Tibial nerve (tissue), 4 donors: ENCODE measurements around the gene FHOD1. TPM values are rescaled to one million over a fixed set of nuclear protein-coding genes. Genes with fewer than 3 reads are reported as not detected.

Experiments
- DNase-seq, 2 donors: peaks; one replicate each; pipeline ENCODE4 v3.0.0-alpha.2; 2019; ENCODE audit warnings: low spot score in 2 of 2
- H3K27ac ChIP-seq, 4 donors: fragments of 200-600 bp; sonication (generic) in 3 of 4; one replicate each; pipeline ENCODE4 v1.5.1; 2017 to 2019; ENCODE audit warnings: mild to moderate bottlenecking in 1 of 4
- H3K27me3 ChIP-seq, 2 donors: fragments of 200-600 bp; sonication (generic) in 1 of 2; one replicate each; pipeline versions ENCODE4 v1.5.1 to v1.6.0; 2017 to 2019
- H3K36me3 ChIP-seq, 3 donors: fragments of 200-600 bp; sonication (generic); one replicate each; pipeline ENCODE4 v1.5.1; 2018 to 2019
- H3K4me1 ChIP-seq, 4 donors: fragments of 200-600 bp; sonication (generic) in 3 of 4; one replicate each; pipeline ENCODE4 v1.5.1; 2017 to 2019
- H3K4me3 ChIP-seq, 4 donors: fragments of 200-600 bp; sonication (generic) in 3 of 4; one replicate each; pipeline ENCODE4 v1.5.1; 2017 to 2019; ENCODE audit warnings: mild to moderate bottlenecking in 1 of 4, moderate library complexity in 1 of 4
- H3K9me3 ChIP-seq, 4 donors: fragments of 200-600 bp; sonication (generic) in 3 of 4; one replicate each; pipeline ENCODE4 v1.5.1; 2017 to 2019
- CTCF ChIP-seq, 5 experiments: fragments of 200-600 bp in 3 of 5; fragments of 450-650 bp in 2 of 5; sonication (generic) in 3 of 5; IDR thresholded peaks; one replicate each; pipeline ENCODE4 v1.5.1; 2016 to 2019; ENCODE audit warnings: antibody characterized with exemption in 5 of 5, mild to moderate bottlenecking in 3 of 5, moderate library complexity in 2 of 5
- EP300 ChIP-seq, 2 donors: sonication (generic); formaldehyde crosslinking; IDR thresholded peaks; one replicate each; pipeline ENCODE4 v1.6.1; 2017; ENCODE audit warnings: antibody characterized with exemption in 2 of 2, mild to moderate bottlenecking in 1 of 2
- POLR2A ChIP-seq, 2 donors: fragments of 450-650 bp; IDR thresholded peaks; one replicate each; pipeline ENCODE4 v1.6.1; 2017; ENCODE audit warnings: antibody characterized with exemption in 2 of 2, mild to moderate bottlenecking in 2 of 2, moderate library complexity in 2 of 2
- WGBS, 2 donors: methylation state at CpG; one replicate each; pipeline ENCODE4 v1.1.5; 2018; 5-methylcytosine and 5-hydroxymethylcytosine counted together
- total RNA-seq, 4 donors: library from RNA; depleted of rRNA; stranded (reverse); fragments of >200 nt; gene quantifications; one replicate each; pipeline ENCODE4 v1.1.0, GENCODE V29; 2016

Gene FHOD1
- total RNA-seq, 4 donors from 2014 or later = 17.3 to 45.3 (median 25.5) TPM

GRCh38 chr16:67237396-67238277 is 9.6 kb downstream of the FHOD1 start:
- no peak for DNase-seq
- H3K4me1 ChIP-seq = peaks cover 0 to 29% (median 16%) of the 10 kb centered on the region in 4 donors
- no peaks in the 10 kb centered on the region for H3K9me3 ChIP-seq
- H3K27ac ChIP-seq = peak overlapping the region in 1 of 4 donors; percentile 44
- 65 to 68% methylated on average over 16 of the region's 16 CpGs for WGBS, 2 donors
- peaks cover 9 to 73% (median 21%) of the 10 kb centered on the region in 3 donors for H3K36me3 ChIP-seq
- no peaks in the 10 kb centered on the region for H3K27me3 ChIP-seq
- no peak overlapping the region for H3K4me3 ChIP-seq
- TF ChIP-seq POLR2A (IDR thresholded peaks at IDR 0.05) = no peak
- TF ChIP-seq CTCF (IDR thresholded peaks at IDR 0.05) = no peak
- no peak for TF ChIP-seq EP300 (IDR thresholded peaks at IDR 0.05)

- no peaks in the 10 kb centered on the region for H3K9me3 ChIP-seq
- H3K27ac ChIP-seq = peak overlapping the region in 1 of 4 donors; percentile 44
- peaks cover 9 to 81% (median 23%) of the 10 kb centered on the region in 3 donors for H3K36me3 ChIP-seq
- WGBS, 2 donors = 74 to 81% methylated on average over 47 to 49 of the region's 50 CpGs
- H3K4me3 ChIP-seq = no peak overlapping the region
- DNase-seq = no peak
- TF ChIP-seq EP300 (IDR thresholded peaks at IDR 0.05) (no peak), CTCF (IDR thresholded peaks at IDR 0.05) (no peak), POLR2A (IDR thresholded peaks at IDR 0.05) (no peak)
- H3K27me3 ChIP-seq = no peaks in the 10 kb centered on the region
- H3K4me1 ChIP-seq = peaks cover 0 to 22% (median 14%) of the 10 kb centered on the region in 4 donors
Measured at GRCh38 chr16:67236563-67237395, 10.5 kb downstream of the FHOD1 start.

- H3K4me1 ChIP-seq = peaks cover 0 to 14% (median 6%) of the 10 kb centered on the region in 4 donors
- H3K36me3 ChIP-seq = peaks cover 9 to 89% (median 25%) of the 10 kb centered on the region in 3 donors
- DNase-seq = no peak
- no peaks in the 10 kb centered on the region for H3K27me3 ChIP-seq
- TF ChIP-seq CTCF (IDR thresholded peaks at IDR 0.05) = no peak
- TF ChIP-seq POLR2A (IDR thresholded peaks at IDR 0.05) = no peak
- no peak for TF ChIP-seq EP300 (IDR thresholded peaks at IDR 0.05)
- no peak overlapping the region for H3K4me3 ChIP-seq
- no peaks in the 10 kb centered on the region for H3K9me3 ChIP-seq
- H3K27ac ChIP-seq = peak overlapping the region in 1 of 4 donors; percentile 9
- WGBS, 2 donors = 85% methylated on average over 17 of the region's 17 CpGs
Measured at GRCh38 chr16:67235816-67236562, 11.3 kb downstream of the FHOD1 start.

DNA sequence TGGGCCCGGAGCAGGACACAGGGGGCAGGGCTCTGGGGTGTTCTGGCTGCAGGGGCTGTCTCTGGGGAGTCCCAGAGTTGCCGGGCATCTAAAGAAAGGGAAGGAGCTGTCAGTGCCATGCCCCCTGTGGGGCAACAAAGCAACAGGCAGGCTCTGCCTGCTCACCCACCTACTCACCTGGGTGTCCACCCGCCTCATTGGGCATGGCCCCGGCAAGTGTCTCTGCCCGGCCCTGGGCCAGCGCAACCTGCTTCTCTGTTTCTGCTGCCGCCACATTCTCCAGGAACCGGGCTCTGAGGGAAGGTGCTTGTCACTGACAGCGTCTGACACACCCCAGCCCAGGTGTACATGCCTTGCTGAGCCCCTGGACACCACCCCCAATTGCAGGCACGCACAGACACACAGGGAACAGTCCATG is 13.1 kb downstream of the FHOD1 start:
- WGBS, 2 donors = 91 to 98% methylated on average over 8 to 10 of the region's 10 CpGs
- Histone ChIP-seq H3K27me3 (no peaks in the 10 kb centered on the region), H3K9me3 (no peaks in the 10 kb centered on the region), H3K4me3 (no peak overlapping the region), H3K4me1 (peaks cover 0 to 3% (median 0%) of the 10 kb centered on the region in 4 donors), H3K27ac (no peak overlapping the region), H3K36me3 (peaks cover 9 to 99% (median 25%) of the 10 kb centered on the region in 3 donors)
- TF ChIP-seq CTCF (IDR thresholded peaks at IDR 0.05) = no peak
- no peak for DNase-seq
